Measurements from ENCODE around the gene MKI67. TPM values are rescaled to one million over a fixed set of nuclear protein-coding genes. Genes with fewer than 3 reads are reported as not detected.

MKI67 gene
- total and polyA plus RNA-seq, 9 donors: 14.4 to 52.3 (median 38.2) TPM

- Histone ChIP-seq H3K9me3 (replicated peaks; ENCODE audit: control insufficient read depth, low read depth, low read length) (no peaks in the 10 kb centered on the region), H3K27me3 (ENCODE audit: control insufficient read depth, insufficient read depth, low read length) (no peaks in the 10 kb centered on the region), H3K27ac (ENCODE audit: low read length) (no peak overlapping the region), H3K4me1 (ENCODE audit: control insufficient read depth, insufficient read depth, low read length) (no peaks in the 10 kb centered on the region), H3K36me3 (ENCODE audit: control insufficient read depth, insufficient read depth, low read length) (peaks cover 11% of the 10 kb centered on the region), H3K4me3 (ENCODE audit: low read length) (no peak overlapping the region)
- WGBS (ENCODE audit: insufficient coverage): 82% methylated on average over 17 of the region's 21 CpGs
- no peak for DNase-seq
Observed at GRCh38 chr10:128077155-128077875, 48.9 kb downstream of the MKI67 start.

GRCh38 chr10:128074589-128074988 is 51.6 kb downstream of the MKI67 start:
- no peak for DNase-seq
- no peaks in the 10 kb centered on the region for H3K4me1 ChIP-seq (ENCODE audit: control insufficient read depth, insufficient read depth, low read length)
- H3K9me3 ChIP-seq (replicated peaks; ENCODE audit: control insufficient read depth, low read depth, low read length): no peaks in the 10 kb centered on the region
- 93% methylated on average over 2 of the region's 5 CpGs for WGBS (ENCODE audit: insufficient coverage)
- no peaks in the 10 kb centered on the region for H3K27me3 ChIP-seq (ENCODE audit: control insufficient read depth, insufficient read depth, low read length)
- H3K36me3 ChIP-seq (ENCODE audit: control insufficient read depth, insufficient read depth, low read length): peaks cover 22% of the 10 kb centered on the region
- no peak overlapping the region for H3K4me3 ChIP-seq (ENCODE audit: low read length)
- H3K27ac ChIP-seq (ENCODE audit: low read length): no peak overlapping the region

DNA sequence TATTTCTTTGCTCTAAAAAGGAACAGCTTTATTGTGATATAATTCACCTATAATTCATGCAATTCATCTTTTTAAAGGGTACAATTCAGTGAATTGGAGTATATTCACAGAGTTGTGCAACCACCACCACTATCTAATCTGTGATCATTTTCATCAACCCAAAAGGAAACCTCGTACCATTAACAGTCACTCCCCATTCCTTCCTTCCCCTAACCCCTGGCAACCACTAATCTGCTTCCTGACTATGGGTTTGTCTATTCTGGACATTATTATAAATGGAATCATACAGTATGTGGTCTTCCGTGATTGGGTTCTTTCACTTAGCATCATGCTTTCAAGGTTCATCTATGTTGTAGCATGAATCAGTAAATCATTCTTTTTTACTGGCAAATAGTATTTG is 52.3 kb downstream of the MKI67 start:
- no CpG with 5 or more reads among the region's 2 CpGs for WGBS (ENCODE audit: insufficient coverage)
- Histone ChIP-seq H3K36me3 (ENCODE audit: control insufficient read depth, insufficient read depth, low read length) (peaks cover 20% of the 10 kb centered on the region), H3K9me3 (replicated peaks; ENCODE audit: control insufficient read depth, low read depth, low read length) (no peaks in the 10 kb centered on the region), H3K27ac (ENCODE audit: low read length) (no peak overlapping the region), H3K4me3 (ENCODE audit: low read length) (no peak overlapping the region), H3K27me3 (ENCODE audit: control insufficient read depth, insufficient read depth, low read length) (no peaks in the 10 kb centered on the region), H3K4me1 (ENCODE audit: control insufficient read depth, insufficient read depth, low read length) (peaks cover 4% of the 10 kb centered on the region)
- DNase-seq: no peak

DNA sequence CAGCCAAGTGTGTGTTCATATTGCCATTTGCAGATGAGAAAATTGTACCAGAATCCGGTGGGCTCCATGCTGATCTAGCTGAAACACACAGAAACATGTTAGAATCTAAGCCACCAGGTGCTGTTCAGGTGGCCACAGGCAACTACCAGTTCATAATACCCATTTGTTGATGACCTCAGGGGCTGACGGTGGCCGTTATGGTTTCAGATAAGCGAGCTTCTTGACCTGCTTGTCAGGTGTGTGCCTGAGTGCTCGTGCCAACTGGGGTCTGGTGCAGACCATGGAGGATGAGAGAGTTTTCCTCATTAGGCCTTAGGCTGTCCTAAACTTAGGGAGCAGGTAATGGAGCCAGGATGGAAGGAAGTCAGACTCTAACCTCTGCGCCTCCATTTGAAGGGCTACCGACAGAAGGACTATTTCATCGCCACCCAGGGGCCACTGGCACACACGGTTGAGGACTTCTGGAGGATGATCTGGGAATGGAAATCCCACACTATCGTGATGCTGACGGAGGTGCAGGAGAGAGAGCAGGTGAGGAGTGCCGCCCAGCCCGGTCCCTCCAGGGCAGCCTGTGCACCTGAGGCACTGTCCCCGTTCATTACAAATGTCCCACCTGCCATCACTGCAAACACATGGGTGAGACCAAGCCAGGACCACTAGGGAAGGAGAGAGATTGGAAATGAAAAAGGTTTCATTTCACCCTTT is 53.1 kb downstream of the MKI67 start:
- H3K27me3 ChIP-seq (ENCODE audit: control insufficient read depth, insufficient read depth, low read length): no peaks in the 10 kb centered on the region
- no peak for DNase-seq
- WGBS (ENCODE audit: insufficient coverage): 80% methylated on average over 8 of the region's 14 CpGs
- H3K36me3 ChIP-seq (ENCODE audit: control insufficient read depth, insufficient read depth, low read length): peaks cover 20% of the 10 kb centered on the region
- H3K9me3 ChIP-seq (replicated peaks; ENCODE audit: control insufficient read depth, low read depth, low read length): no peaks in the 10 kb centered on the region
- peaks cover 4% of the 10 kb centered on the region for H3K4me1 ChIP-seq (ENCODE audit: control insufficient read depth, insufficient read depth, low read length)
- H3K27ac ChIP-seq (ENCODE audit: low read length): no peak overlapping the region
- H3K4me3 ChIP-seq (ENCODE audit: low read length): no peak overlapping the region

GRCh38 chr10:128072046-128072445 is 54.2 kb downstream of the MKI67 start:
- H3K4me3 ChIP-seq (ENCODE audit: low read length): no peak overlapping the region
- peak; percentile 57 for DNase-seq
- H3K9me3 ChIP-seq (replicated peaks; ENCODE audit: control insufficient read depth, low read depth, low read length): no peaks in the 10 kb centered on the region
- no peak overlapping the region for H3K27ac ChIP-seq (ENCODE audit: low read length)
- H3K36me3 ChIP-seq (ENCODE audit: control insufficient read depth, insufficient read depth, low read length): peaks cover 20% of the 10 kb centered on the region
- H3K4me1 ChIP-seq (ENCODE audit: control insufficient read depth, insufficient read depth, low read length): peaks cover 4% of the 10 kb centered on the region
- WGBS (ENCODE audit: insufficient coverage): 65% methylated on average over 4 of the region's 6 CpGs
- no peaks in the 10 kb centered on the region for H3K27me3 ChIP-seq (ENCODE audit: control insufficient read depth, insufficient read depth, low read length)

DNA sequence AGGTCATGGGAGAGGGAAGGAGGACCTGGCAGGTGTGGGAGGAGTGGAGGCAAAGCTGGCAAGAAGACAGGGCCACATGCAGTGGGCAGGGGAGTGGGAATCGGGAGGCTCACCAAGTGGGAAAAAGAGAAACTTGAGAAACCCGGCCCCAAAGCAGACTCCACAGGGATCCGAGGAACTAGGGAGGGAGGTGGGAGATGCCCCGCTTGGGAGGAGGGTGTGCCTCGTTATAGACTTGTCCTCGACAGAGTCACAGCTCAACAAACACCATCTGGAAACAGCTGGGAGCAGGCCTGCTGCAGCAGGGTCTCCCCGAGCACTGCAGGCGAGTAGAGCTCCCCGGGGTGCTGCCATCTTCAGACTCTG is 54.8 kb downstream of the MKI67 start:
- H3K4me3 ChIP-seq (ENCODE audit: low read length): no peak overlapping the region
- peaks cover 4% of the 10 kb centered on the region for H3K4me1 ChIP-seq (ENCODE audit: control insufficient read depth, insufficient read depth, low read length)
- no peak overlapping the region for H3K27ac ChIP-seq (ENCODE audit: low read length)
- no peaks in the 10 kb centered on the region for H3K9me3 ChIP-seq (replicated peaks; ENCODE audit: control insufficient read depth, low read depth, low read length)
- WGBS (ENCODE audit: insufficient coverage): 51% methylated on average over 5 of the region's 9 CpGs
- no peak for DNase-seq
- peaks cover 23% of the 10 kb centered on the region for H3K36me3 ChIP-seq (ENCODE audit: control insufficient read depth, insufficient read depth, low read length)
- no peaks in the 10 kb centered on the region for H3K27me3 ChIP-seq (ENCODE audit: control insufficient read depth, insufficient read depth, low read length)

DNA sequence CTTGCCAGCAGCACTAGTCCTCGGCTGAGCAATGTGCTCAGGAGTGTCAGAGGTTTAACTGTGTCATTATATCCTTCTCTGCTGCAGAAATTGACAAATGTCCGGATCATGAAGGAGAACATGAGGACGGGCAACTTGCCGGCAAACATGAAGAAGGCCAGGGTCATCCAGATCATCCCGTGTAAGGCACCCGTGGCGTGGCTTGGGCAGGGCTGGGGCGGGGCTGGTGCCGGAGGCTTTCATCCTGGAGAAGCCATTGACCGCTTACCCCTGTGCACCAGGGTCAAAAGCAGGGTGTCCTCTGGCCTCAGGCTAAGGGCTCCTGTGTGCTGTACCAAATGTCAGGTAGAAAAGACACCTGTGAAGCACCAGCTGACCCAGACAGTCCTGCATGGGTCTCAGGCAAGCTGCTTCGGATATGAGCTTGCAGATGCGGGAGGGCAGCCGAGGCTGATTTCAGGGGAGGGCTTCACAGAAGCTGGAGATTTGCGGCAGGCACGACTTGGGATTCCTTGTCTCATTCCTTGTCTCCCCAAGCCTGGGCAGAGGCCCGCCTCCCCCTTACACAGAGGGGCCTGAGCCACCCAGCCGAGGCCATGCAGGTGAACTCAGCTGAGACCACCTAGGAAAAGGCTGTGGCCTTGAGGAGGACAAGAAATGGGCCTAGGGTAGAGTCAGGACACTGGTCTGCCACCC is 55.4 kb downstream of the MKI67 start:
- peaks cover 4% of the 10 kb centered on the region for H3K4me1 ChIP-seq (ENCODE audit: control insufficient read depth, insufficient read depth, low read length)
- 82% methylated on average over 15 of the region's 17 CpGs for WGBS (ENCODE audit: insufficient coverage)
- H3K36me3 ChIP-seq (ENCODE audit: control insufficient read depth, insufficient read depth, low read length): peaks cover 27% of the 10 kb centered on the region

GRCh38 chr10:128070161-128070560 is 56.1 kb downstream of the MKI67 start:
- peaks cover 8% of the 10 kb centered on the region for H3K4me1 ChIP-seq (ENCODE audit: control insufficient read depth, insufficient read depth, low read length)
- H3K4me3 ChIP-seq (ENCODE audit: low read length): no peak overlapping the region
- H3K36me3 ChIP-seq (ENCODE audit: control insufficient read depth, insufficient read depth, low read length): peaks cover 27% of the 10 kb centered on the region
- no peaks in the 10 kb centered on the region for H3K27me3 ChIP-seq (ENCODE audit: control insufficient read depth, insufficient read depth, low read length)
- no peak overlapping the region for H3K27ac ChIP-seq (ENCODE audit: low read length)
- WGBS (ENCODE audit: insufficient coverage): 80% methylated on average over 2 of the region's 10 CpGs
- no peak for DNase-seq
- no peaks in the 10 kb centered on the region for H3K9me3 ChIP-seq (replicated peaks; ENCODE audit: control insufficient read depth, low read depth, low read length)

More for the DNA sequence above, 55.4 kb downstream of the MKI67 start:
- no peak for DNase-seq
- H3K4me3 ChIP-seq (ENCODE audit: low read length): no peak overlapping the region
- H3K27ac ChIP-seq (ENCODE audit: low read length): no peak overlapping the region
- no peaks in the 10 kb centered on the region for H3K27me3 ChIP-seq (ENCODE audit: control insufficient read depth, insufficient read depth, low read length)
- no peaks in the 10 kb centered on the region for H3K9me3 ChIP-seq (replicated peaks; ENCODE audit: control insufficient read depth, low read depth, low read length)

- H3K4me3 ChIP-seq (ENCODE audit: low read length): no peak overlapping the region
- 51% methylated on average over 14 of the region's 28 CpGs for WGBS (ENCODE audit: insufficient coverage)
- H3K27me3 ChIP-seq (ENCODE audit: control insufficient read depth, insufficient read depth, low read length): no peaks in the 10 kb centered on the region
- peaks cover 27% of the 10 kb centered on the region for H3K36me3 ChIP-seq (ENCODE audit: control insufficient read depth, insufficient read depth, low read length)
- H3K27ac ChIP-seq (ENCODE audit: low read length): no peak overlapping the region
- H3K4me1 ChIP-seq (ENCODE audit: control insufficient read depth, insufficient read depth, low read length): peaks cover 14% of the 10 kb centered on the region
- H3K9me3 ChIP-seq (replicated peaks; ENCODE audit: control insufficient read depth, low read depth, low read length): no peaks in the 10 kb centered on the region
- peak; percentile 89 for DNase-seq
Observed at GRCh38 chr10:128069351-128070051, 56.7 kb downstream of the MKI67 start.
